H9 (cell line): ENCODE data around the gene VPS41. TPM values are rescaled to one million over a fixed set of nuclear protein-coding genes. Genes with fewer than 3 reads are reported as not detected.

Experiments used
- DNase-seq: peaks from one replicate; pipeline ENCODE4 v3.0.0-alpha.2; 2017
- H2AFZ ChIP-seq: one replicate; pipeline ENCODE4 v1.6.1; 2013; ENCODE audit warnings: mild to moderate bottlenecking, low read length, control low read depth, moderate library complexity
- H2AK5ac ChIP-seq: 2 replicates; pipeline ENCODE4 v1.6.1; 2013; ENCODE audit warnings: low read length, control low read depth, mixed read lengths; ENCODE audit not compliant: insufficient read length
- H2BK120ac ChIP-seq: one replicate; pipeline ENCODE4 v1.6.1; 2013; ENCODE audit warnings: low read depth, mild to moderate bottlenecking, low read length, control low read depth, inconsistent platforms; ENCODE audit not compliant: poor library complexity, severe bottlenecking
- H2BK12ac ChIP-seq: 2 replicates; pipeline ENCODE4 v1.6.1; 2013; ENCODE audit warnings: low read length, control low read depth, mixed read lengths, low read depth; ENCODE audit not compliant: insufficient read length
- H2BK15ac ChIP-seq: 2 replicates; pipeline ENCODE4 v1.6.1; 2013; ENCODE audit warnings: low read depth, low read length, control low read depth
- H2BK20ac ChIP-seq: one replicate; pipeline ENCODE4 v1.6.1; 2013; ENCODE audit warnings: low read depth, mild to moderate bottlenecking, low read length, control low read depth, inconsistent platforms; ENCODE audit not compliant: poor library complexity, severe bottlenecking
- H2BK5ac ChIP-seq: 2 replicates; pipeline ENCODE4 v1.6.1; 2013; ENCODE audit warnings: low read length, control low read depth, mixed read lengths; ENCODE audit not compliant: insufficient read length
- H3K14ac ChIP-seq: 2 replicates; pipeline ENCODE4 v1.6.1; 2013; ENCODE audit warnings: low read length, control low read depth; ENCODE audit not compliant: insufficient read depth
- H3K18ac ChIP-seq: 2 replicates; pipeline ENCODE4 v1.6.1; 2013; ENCODE audit warnings: low read depth, mild to moderate bottlenecking, mixed read lengths, low read length, control low read depth; ENCODE audit not compliant: insufficient read length
- H3K23ac ChIP-seq: 2 replicates; pipeline ENCODE4 v1.6.1; 2013; ENCODE audit warnings: low read length, control low read depth, mixed read lengths, low read depth; ENCODE audit not compliant: insufficient read length
- H3K23me2 ChIP-seq: 2 replicates; pipeline ENCODE4 v1.6.1; 2013; ENCODE audit warnings: low read depth, mild to moderate bottlenecking, mixed read lengths, low read length, control low read depth; ENCODE audit not compliant: insufficient read length, poor library complexity, severe bottlenecking
- H3K27ac ChIP-seq: 2 replicates; pipeline ENCODE4 v1.5.1; 2013; ENCODE audit warnings: low read length, control low read depth, mixed read lengths, low read depth; ENCODE audit not compliant: insufficient read length
- H3K27me3 ChIP-seq: 2 replicates; pipeline ENCODE4 v1.6.1; 2013; ENCODE audit warnings: low read length, control low read depth, inconsistent platforms; ENCODE audit not compliant: insufficient read depth
- H3K4ac ChIP-seq: 2 replicates; pipeline ENCODE4 v1.6.1; 2013; ENCODE audit warnings: low read depth, mild to moderate bottlenecking, control low read depth, inconsistent platforms, low read length, moderate library complexity
- H3K4me1 ChIP-seq: 2 replicates; pipeline ENCODE4 v1.6.1; 2013; ENCODE audit warnings: low read length, control low read depth, inconsistent platforms; ENCODE audit not compliant: insufficient read depth
- H3K4me2 ChIP-seq: 2 replicates; pipeline ENCODE4 v1.6.1; 2013; ENCODE audit warnings: low read length, control low read depth, mixed read lengths; ENCODE audit not compliant: insufficient read length, insufficient read depth
- H3K56ac ChIP-seq: 2 replicates; pipeline ENCODE4 v1.6.1; 2013; ENCODE audit warnings: low read depth, mild to moderate bottlenecking, mixed read lengths, low read length, control low read depth; ENCODE audit not compliant: insufficient read length
- H3K79me1 ChIP-seq: 2 replicates; pipeline ENCODE4 v1.6.1; 2013; ENCODE audit warnings: low read depth, mild to moderate bottlenecking, moderate library complexity, low read length, control low read depth, inconsistent platforms; ENCODE audit not compliant: insufficient read depth, poor library complexity, severe bottlenecking
- H3K79me2 ChIP-seq: 2 replicates; pipeline ENCODE4 v1.6.1; 2013; ENCODE audit warnings: low read length, control low read depth, inconsistent platforms; ENCODE audit not compliant: insufficient read depth
- H3K9ac ChIP-seq: 2 replicates; pipeline ENCODE4 v1.6.1; 2013; ENCODE audit warnings: low read length, control low read depth, mixed read lengths; ENCODE audit not compliant: insufficient read length; ENCODE audit errors: extremely low read depth
- H3K9me3 ChIP-seq: one replicate; pipeline ENCODE4 v1.6.1; 2013; ENCODE audit warnings: low read depth, low read length, inconsistent platforms; ENCODE audit not compliant: control insufficient read depth
- H3T11ph ChIP-seq: one replicate; pipeline ENCODE4 v1.6.1; 2013; ENCODE audit warnings: mild to moderate bottlenecking, low read length, control low read depth, inconsistent platforms
- H4K20me1 ChIP-seq: one replicate; pipeline ENCODE4 v1.6.1; 2013; ENCODE audit not compliant: control insufficient read depth, insufficient read length, insufficient read depth
- H4K5ac ChIP-seq: 2 replicates; pipeline ENCODE4 v1.6.1; 2013; ENCODE audit warnings: low read depth, mild to moderate bottlenecking, mixed read lengths, low read length, control low read depth; ENCODE audit not compliant: insufficient read length
- H4K8ac ChIP-seq: replicated peaks from 2 replicates; pipeline ENCODE4 v1.6.1; 2013; ENCODE audit warnings: low read length, control low read depth, mixed read lengths, low read depth; ENCODE audit not compliant: insufficient read length
- H4K91ac ChIP-seq: 2 replicates; pipeline ENCODE4 v1.6.1; 2013; ENCODE audit warnings: low read depth, mild to moderate bottlenecking, moderate library complexity, mixed read lengths, low read length, control low read depth; ENCODE audit not compliant: insufficient read length
- H3K27ac Mint-ChIP-seq, 3 experiments: 2 replicates in 2 of 3; 3 replicates in 1 of 3; pipeline ENCODE4 v1.8.0; 2020 to 2021; ENCODE audit warnings: mixed read lengths in 3 of 3, mild to moderate bottlenecking in 1 of 3, moderate library complexity in 1 of 3
- H3K27me3 Mint-ChIP-seq: 2 replicates; pipeline ENCODE4 v1.8.0; 2021; ENCODE audit warnings: low read depth, mild to moderate bottlenecking, moderate library complexity, mixed read lengths
- H3K36me3 Mint-ChIP-seq, 3 experiments: 2 replicates in 2 of 3; 3 replicates in 1 of 3; pipeline ENCODE4 v1.8.0; 2020 to 2021; ENCODE audit warnings: low read depth in 3 of 3, mixed read lengths in 3 of 3; ENCODE audit not compliant: insufficient read depth in 1 of 3
- H3K4me1 Mint-ChIP-seq, 2 experiments: 2 replicates each; pipeline ENCODE4 v1.8.0; 2020; ENCODE audit warnings: mixed read lengths in 2 of 2
- H3K4me3 Mint-ChIP-seq, 2 experiments: 2 replicates in 1 of 2; 3 replicates in 1 of 2; pipeline ENCODE4 v1.8.0; 2020 to 2021; ENCODE audit warnings: mild to moderate bottlenecking in 2 of 2, mixed read lengths in 2 of 2, moderate library complexity in 1 of 2
- H3K9me3 Mint-ChIP-seq, 2 experiments: 2 replicates in 1 of 2; 3 replicates in 1 of 2; pipeline ENCODE4 v1.8.0; 2020; ENCODE audit warnings: mild to moderate bottlenecking in 2 of 2, mixed read lengths in 2 of 2, moderate library complexity in 1 of 2
- CTCF ChIP-seq: fragments of 200-600 bp; sonication (generic); conservative IDR thresholded peaks from 3 replicates; pipeline ENCODE4 v1.8.0; 2021; ENCODE audit warnings: antibody characterized with exemption, mild to moderate bottlenecking
- WGBS: extraction: QIAGEN DNeasy Blood & Tissue Kit; methylation state at CpG from one replicate; pipeline ENCODE4 v1.1.7; 2013; ENCODE audit warnings: missing lambda C conversion rate, low lambda C conversion rate, mixed read lengths; ENCODE audit not compliant: insufficient read length; ENCODE audit errors: extremely low coverage; 5-methylcytosine and 5-hydroxymethylcytosine counted together
- total RNA-seq: library from RNA; stranded (reverse); gene quantifications from 2 replicates; pipeline ENCODE4 v1.2.1, GENCODE V29; 2021

VPS41 gene
- total RNA-seq, 1 experiment from 2014 or later: 49.3 TPM

DNA sequence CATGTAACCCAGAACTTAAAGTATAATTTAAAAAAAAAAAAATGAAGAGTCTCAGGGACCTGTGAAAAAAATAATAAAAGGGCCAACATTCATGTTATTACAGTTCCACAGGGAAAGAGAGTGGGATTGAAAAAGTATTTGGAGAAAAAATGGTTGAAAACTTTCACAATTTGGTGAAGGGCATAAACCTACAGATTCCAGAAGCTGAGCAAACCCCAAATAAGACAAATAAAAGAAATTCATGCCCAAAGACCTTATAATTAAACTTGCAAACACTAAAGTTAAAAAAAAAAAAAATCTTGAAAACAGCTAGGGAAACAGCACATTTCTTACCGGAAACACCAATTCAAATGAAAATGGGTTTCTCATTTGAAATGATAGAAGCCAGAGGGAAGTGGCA lies 19.9 kb downstream of the VPS41 start:
- Histone ChIP-seq H2BK15ac (no peak overlapping the region), H4K8ac (no peak overlapping the region), H4K91ac (no peak overlapping the region), H3K27ac (no peak overlapping the region), H4K20me1 (no peaks in the 10 kb centered on the region), H3K4me2 (no peak overlapping the region), H2BK5ac (no peak overlapping the region), H3K9me3 (no peaks in the 10 kb centered on the region), H2AFZ (no peak overlapping the region), H3K9ac (no peak overlapping the region), H3K56ac (no peak overlapping the region), H2BK20ac (no peak overlapping the region), H3K4ac (no peak overlapping the region), H2AK5ac (no peak overlapping the region), H2BK120ac (no peak overlapping the region), H3K79me1 (no peaks in the 10 kb centered on the region), H3K23me2 (no peaks in the 10 kb centered on the region), H3K14ac (no peak overlapping the region), H3T11ph (no peak overlapping the region), H3K18ac (no peak overlapping the region), H3K23ac (no peak overlapping the region), H4K5ac (no peak overlapping the region), H3K4me1 (no peaks in the 10 kb centered on the region; the same call in 1 of the 2 replicates), H3K79me2 (no peaks in the 10 kb centered on the region), H2BK12ac (no peak overlapping the region), H3K27me3 (no peaks in the 10 kb centered on the region)
- Mint-ChIP-seq H3K4me1 (peaks cover 14 to 19% of the 10 kb centered on the region in 2 experiments), H3K9me3 (peaks cover 3 to 7% of the 10 kb centered on the region in 2 experiments; a peak in 3 of 5 replicates), H3K4me3 (no peak overlapping the region), H3K36me3 (peaks cover 7 to 23% (median 19%) of the 10 kb centered on the region in 3 experiments), H3K27me3 (no peaks in the 10 kb centered on the region), H3K27ac (no peak overlapping the region)
- no peak for TF ChIP-seq CTCF
- WGBS: no CpG with 5 or more reads among the region's 1 CpG
- DNase-seq: no peak
